Measurements from ENCODE around the gene EXOC5. TPM values are rescaled to one million over a fixed set of nuclear protein-coding genes. Genes with fewer than 3 reads are reported as not detected.

The EXOC5 gene
- total RNA-seq, 1 experiment from 2014 or later = 109 TPM

- Histone ChIP-seq H3F3A (ENCODE audit: low read length, unreplicated experiment) (no peaks in the 10 kb centered on the region), H4K20me1 (ENCODE audit: low read length) (no peaks in the 10 kb centered on the region), H3K4me1 (ENCODE audit: insufficient read depth, low read length) (no peaks in the 10 kb centered on the region), H3K9me2 (replicated peaks; ENCODE audit: low read length) (no peaks in the 10 kb centered on the region), H3K4me2 (ENCODE audit: low read length) (no peak overlapping the region), H3K9ac (ENCODE audit: low read length) (no peak overlapping the region), H3K27ac (ENCODE audit: low read length) (no peak overlapping the region), H3K4me3 (ENCODE audit: low read length) (no peak overlapping the region), H3K27me3 (ENCODE audit: low read length) (peaks cover 93% of the 10 kb centered on the region), H2AFZ (ENCODE audit: low read length) (no peak overlapping the region), H3K36me3 (ENCODE audit: low read depth, low read length) (no peaks in the 10 kb centered on the region), H3K79me2 (ENCODE audit: low read length) (no peaks in the 10 kb centered on the region), H3K9me3 (ENCODE audit: low read length) (no peaks in the 10 kb centered on the region)
- no peak for ATAC-seq
- no peak for DNase-seq
- BruUV-seq (replicated peaks) = no TSS peak
- POLR2A ChIA-PET (ENCODE audit: unreplicated experiment) = no interaction called here
- CTCF ChIA-PET = no interaction called here
- TF ChIP-seq EZH2phosphoT487 (IDR thresholded peaks at IDR 0.05; ENCODE audit: borderline replicate concordance, low read length) (no peak), EZH2 (IDR thresholded peaks at IDR 0.05; ENCODE audit: low read length, unreplicated experiment) (no peak)
- TF ChIP-seq, protein P1, sequence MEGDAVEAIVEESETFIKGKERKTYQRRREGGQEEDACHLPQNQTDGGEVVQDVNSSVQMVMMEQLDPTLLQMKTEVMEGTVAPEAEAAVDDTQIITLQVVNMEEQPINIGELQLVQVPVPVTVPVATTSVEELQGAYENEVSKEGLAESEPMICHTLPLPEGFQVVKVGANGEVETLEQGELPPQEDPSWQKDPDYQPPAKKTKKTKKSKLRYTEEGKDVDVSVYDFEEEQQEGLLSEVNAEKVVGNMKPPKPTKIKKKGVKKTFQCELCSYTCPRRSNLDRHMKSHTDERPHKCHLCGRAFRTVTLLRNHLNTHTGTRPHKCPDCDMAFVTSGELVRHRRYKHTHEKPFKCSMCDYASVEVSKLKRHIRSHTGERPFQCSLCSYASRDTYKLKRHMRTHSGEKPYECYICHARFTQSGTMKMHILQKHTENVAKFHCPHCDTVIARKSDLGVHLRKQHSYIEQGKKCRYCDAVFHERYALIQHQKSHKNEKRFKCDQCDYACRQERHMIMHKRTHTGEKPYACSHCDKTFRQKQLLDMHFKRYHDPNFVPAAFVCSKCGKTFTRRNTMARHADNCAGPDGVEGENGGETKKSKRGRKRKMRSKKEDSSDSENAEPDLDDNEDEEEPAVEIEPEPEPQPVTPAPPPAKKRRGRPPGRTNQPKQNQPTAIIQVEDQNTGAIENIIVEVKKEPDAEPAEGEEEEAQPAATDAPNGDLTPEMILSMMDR (conservative IDR thresholded peaks at IDR 0.05; ENCODE audit: low read depth, low read length) = no peak
- intact Hi-C loops (cut with micrococcal nuclease) = no loop called here
Observed at GRCh38 chr14:57179273-57179672, 89.4 kb downstream of the EXOC5 start.

DNA sequence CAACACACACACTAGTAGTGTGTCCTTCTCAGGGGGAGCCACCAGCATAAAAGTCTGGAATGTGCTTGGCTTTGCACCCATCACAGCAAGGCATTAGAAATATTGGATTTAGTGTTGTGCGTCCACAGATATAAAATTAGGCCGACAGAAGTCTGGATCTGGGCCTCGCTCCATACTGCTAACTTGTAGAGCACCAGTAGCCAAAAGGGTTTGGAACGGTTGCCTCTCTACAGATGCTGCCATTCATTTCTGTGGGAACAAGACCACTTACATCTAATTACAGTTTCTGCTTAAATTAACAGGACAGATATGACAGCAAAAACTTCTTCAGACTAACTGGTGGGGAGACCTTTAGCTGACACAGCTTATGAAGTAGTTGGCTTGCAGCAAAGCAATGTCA, 94.2 kb downstream of the EXOC5 start:
- peaks cover 99% of the 10 kb centered on the region for H3K27me3 ChIP-seq (ENCODE audit: low read length)
- CTCF ChIA-PET = no interaction called here
- H3K79me2 ChIP-seq (ENCODE audit: low read length) = no peaks in the 10 kb centered on the region
- ATAC-seq (no peak), DNase-seq (no peak)
- BruUV-seq (replicated peaks) = no TSS peak
- H3K36me3 ChIP-seq (ENCODE audit: low read depth, low read length) = no peaks in the 10 kb centered on the region
- H3K4me2 ChIP-seq (ENCODE audit: low read length) = no peak overlapping the region
- TF ChIP-seq EZH2 (IDR thresholded peaks at IDR 0.05; ENCODE audit: low read length, unreplicated experiment) = no peak
- no peak for TF ChIP-seq EZH2phosphoT487 (IDR thresholded peaks at IDR 0.05; ENCODE audit: borderline replicate concordance, low read length)
- TF ChIP-seq, protein P1 (conservative IDR thresholded peaks at IDR 0.05; ENCODE audit: low read depth, low read length) = no peak
- no peaks in the 10 kb centered on the region for H3K9me3 ChIP-seq (ENCODE audit: low read length)
- no peak overlapping the region for H3K9ac ChIP-seq (ENCODE audit: low read length)
- no peaks in the 10 kb centered on the region for H4K20me1 ChIP-seq (ENCODE audit: low read length)
- H3K27ac ChIP-seq (ENCODE audit: low read length) = no peak overlapping the region
- no peak overlapping the region for H3K4me3 ChIP-seq (ENCODE audit: low read length)
- H3K9me2 ChIP-seq (replicated peaks; ENCODE audit: low read length) = no peaks in the 10 kb centered on the region
- H3F3A ChIP-seq (ENCODE audit: low read length, unreplicated experiment) = no peaks in the 10 kb centered on the region
- H2AFZ ChIP-seq (ENCODE audit: low read length) = no peak overlapping the region
- POLR2A ChIA-PET (ENCODE audit: unreplicated experiment) = interaction anchor here (0.7 kb wide), 1 partner anchor 50 kb away, joined by 37 read pairs; no protein-coding TSS in a partner anchor
- intact Hi-C loops (cut with micrococcal nuclease) = no loop called here
- H3K4me1 ChIP-seq (ENCODE audit: insufficient read depth, low read length) = no peaks in the 10 kb centered on the region

DNA sequence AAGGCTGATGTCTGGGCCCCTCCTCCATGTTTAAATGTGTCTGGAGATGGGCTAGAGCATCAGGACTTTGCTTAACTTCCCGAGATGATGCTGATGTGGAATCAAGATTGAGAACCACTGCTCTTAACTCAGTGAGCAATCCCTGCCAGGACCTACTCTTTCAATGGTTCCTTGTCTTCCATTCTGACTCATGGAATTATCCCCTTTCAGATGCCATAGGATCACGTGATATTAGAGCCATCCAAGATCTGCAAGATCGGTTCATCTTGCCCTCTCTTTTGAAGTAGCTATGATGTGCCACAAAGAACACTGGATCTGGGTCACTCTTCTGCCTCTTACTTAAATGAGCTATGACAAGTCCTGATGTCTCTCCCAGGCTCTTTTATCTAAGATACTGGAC, 96.8 kb downstream of the EXOC5 start:
- ChIA-PET POLR2A (ENCODE audit: unreplicated experiment) (no interaction called here), CTCF (no interaction called here)
- ATAC-seq (no peak), DNase-seq (no peak)
- Histone ChIP-seq H3K4me1 (ENCODE audit: insufficient read depth, low read length) (no peaks in the 10 kb centered on the region), H3K4me3 (ENCODE audit: low read length) (no peak overlapping the region), H3K9me2 (replicated peaks; ENCODE audit: low read length) (no peaks in the 10 kb centered on the region), H3K27ac (ENCODE audit: low read length) (no peak overlapping the region), H3K36me3 (ENCODE audit: low read depth, low read length) (no peaks in the 10 kb centered on the region), H2AFZ (ENCODE audit: low read length) (no peak overlapping the region), H3K9me3 (ENCODE audit: low read length) (no peaks in the 10 kb centered on the region), H3K4me2 (ENCODE audit: low read length) (no peak overlapping the region), H3K27me3 (ENCODE audit: low read length) (peaks cover 90% of the 10 kb centered on the region), H3K9ac (ENCODE audit: low read length) (no peak overlapping the region), H3F3A (ENCODE audit: low read length, unreplicated experiment) (no peaks in the 10 kb centered on the region), H4K20me1 (ENCODE audit: low read length) (no peaks in the 10 kb centered on the region), H3K79me2 (ENCODE audit: low read length) (no peaks in the 10 kb centered on the region)
- TF ChIP-seq, protein P1 (conservative IDR thresholded peaks at IDR 0.05; ENCODE audit: low read depth, low read length) = no peak
- TF ChIP-seq EZH2 (IDR thresholded peaks at IDR 0.05; ENCODE audit: low read length, unreplicated experiment) (no peak), EZH2phosphoT487 (IDR thresholded peaks at IDR 0.05; ENCODE audit: borderline replicate concordance, low read length) (no peak)
- intact Hi-C loops (cut with micrococcal nuclease) = no loop called here
- no TSS peak for BruUV-seq (replicated peaks)
